ENCODE results near the gene ANGPTL2.

ANGPTL2 gene

GRCh38 chr9:127085186-127085585, 37.2 kb downstream of the ANGPTL2 start:
- no CpG with 5 or more reads among the region's 2 CpGs for WGBS (ENCODE audit: extremely low coverage, insufficient coverage, insufficient read length)
- no peak overlapping the region for H3K14ac ChIP-seq (ENCODE audit: low read length)
- no peaks in the 10 kb centered on the region for H3K27me3 ChIP-seq (ENCODE audit: insufficient read depth, low read length)
- H2BK120ac ChIP-seq (ENCODE audit: insufficient read depth, low read length, poor library complexity): no peak overlapping the region
- H3K4me3 ChIP-seq (ENCODE audit: low read depth, low read length): no peak overlapping the region
- H3K4ac ChIP-seq (ENCODE audit: low read depth, low read length): no peak overlapping the region
- H3K23ac ChIP-seq (ENCODE audit: low read length): no peak overlapping the region
- H4K91ac ChIP-seq (ENCODE audit: low read depth, low read length): no peak overlapping the region
- no peak overlapping the region for H2AK5ac ChIP-seq (ENCODE audit: low read length)
- H3K4me2 ChIP-seq (ENCODE audit: low read length): no peak overlapping the region
- H2BK12ac ChIP-seq (ENCODE audit: low read length): no peak overlapping the region
- H3K27ac ChIP-seq (ENCODE audit: low read depth, low read length): no peak overlapping the region
- no peak overlapping the region for H3K18ac ChIP-seq (ENCODE audit: low read length)
- H3K4me1 ChIP-seq (ENCODE audit: control insufficient read depth in 1 of 2, insufficient read depth in 2 of 2, low read length in 2 of 2): peaks cover 9 to 12% of the 10 kb centered on the region in 2 experiments
- H3K79me1 ChIP-seq (ENCODE audit: low read length): no peaks in the 10 kb centered on the region
- no peak overlapping the region for H4K12ac ChIP-seq (ENCODE audit: low read depth, low read length)
- DNase-seq: no peak
- H2BK5ac ChIP-seq (ENCODE audit: low read depth, low read length, poor library complexity): no peak overlapping the region
- H3K9me3 ChIP-seq (ENCODE audit: insufficient read depth, low read depth, low read length): peaks cover 2% of the 10 kb centered on the region
- H2AFZ ChIP-seq (ENCODE audit: insufficient read depth, low read length, poor library complexity): no peak overlapping the region
- H3K36me3 ChIP-seq (ENCODE audit: control insufficient read depth in 1 of 2, insufficient read depth in 2 of 2, low read length in 2 of 2): peaks cover 0 to 2% of the 10 kb centered on the region in 2 experiments
- no peaks in the 10 kb centered on the region for H3K79me2 ChIP-seq (ENCODE audit: control insufficient read depth, insufficient read depth, low read length, poor library complexity)
- H3K9ac ChIP-seq (ENCODE audit: low read length): peak overlapping the region; percentile 44
- H4K8ac ChIP-seq (ENCODE audit: low read depth, low read length): no peak overlapping the region

DNA sequence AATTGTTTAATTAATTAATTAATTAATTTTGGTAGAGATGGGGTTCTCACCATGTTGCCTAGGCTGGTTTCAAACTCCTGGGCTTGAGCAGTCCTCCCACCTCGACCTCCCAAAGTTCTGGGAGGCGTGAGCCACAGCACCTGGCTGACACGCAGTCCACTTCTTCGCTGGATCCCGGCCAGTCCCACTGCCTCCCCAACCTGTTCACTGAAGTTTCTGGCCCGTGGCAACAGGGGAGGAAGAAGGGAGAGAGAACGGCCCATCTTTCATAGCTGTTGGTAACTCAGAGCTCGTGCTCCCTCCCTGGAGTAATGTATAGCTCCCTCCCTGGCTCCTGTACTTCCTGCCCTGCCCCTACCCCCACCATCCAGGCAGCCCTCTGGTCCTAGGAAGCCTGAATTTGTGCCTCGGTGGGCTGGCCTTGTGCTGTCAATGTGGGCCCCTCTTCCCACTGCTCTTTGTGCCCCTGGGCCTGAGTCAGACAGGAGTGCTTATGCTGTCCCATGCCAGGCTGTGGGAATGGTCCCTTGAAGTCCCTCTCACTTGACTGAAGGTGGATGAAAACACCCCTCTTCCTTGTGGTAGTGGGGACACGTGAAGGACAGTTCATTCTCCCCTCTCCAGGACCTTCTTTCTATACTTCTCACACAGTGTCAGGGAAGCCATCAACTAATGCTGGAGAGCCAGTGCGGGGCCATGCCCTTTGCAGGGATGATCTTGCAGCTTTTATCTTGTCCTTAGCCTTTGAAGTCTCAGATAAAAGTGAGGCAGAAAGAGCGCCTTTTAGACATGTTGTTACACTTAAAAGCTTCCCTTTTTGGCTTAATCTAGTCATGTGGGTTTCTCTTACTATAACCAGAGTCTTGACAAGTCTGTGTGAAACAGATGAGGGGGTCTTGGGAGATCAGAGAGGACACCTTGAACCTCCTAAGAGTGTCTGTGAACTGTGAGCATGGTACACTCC, 38.1 kb downstream of the ANGPTL2 start:
- no peak overlapping the region for H3K4ac ChIP-seq (ENCODE audit: low read depth, low read length)
- H2AK5ac ChIP-seq (ENCODE audit: low read length): no peak overlapping the region
- no peak overlapping the region for H2AFZ ChIP-seq (ENCODE audit: insufficient read depth, low read length, poor library complexity)
- H3K9ac ChIP-seq (ENCODE audit: low read length): no peak overlapping the region
- H4K8ac ChIP-seq (ENCODE audit: low read depth, low read length): no peak overlapping the region
- H3K36me3 ChIP-seq (ENCODE audit: control insufficient read depth in 1 of 2, insufficient read depth in 2 of 2, low read length in 2 of 2): peaks cover 0 to 2% of the 10 kb centered on the region in 2 experiments
- no peak overlapping the region for H2BK12ac ChIP-seq (ENCODE audit: low read length)
- WGBS (ENCODE audit: extremely low coverage, insufficient coverage, insufficient read length): no CpG with 5 or more reads among the region's 12 CpGs
- H3K23ac ChIP-seq (ENCODE audit: low read length): no peak overlapping the region
- no peaks in the 10 kb centered on the region for H3K79me1 ChIP-seq (ENCODE audit: low read length)
- peaks cover 9 to 12% of the 10 kb centered on the region in 2 experiments for H3K4me1 ChIP-seq (ENCODE audit: control insufficient read depth in 1 of 2, insufficient read depth in 2 of 2, low read length in 2 of 2)
- H2BK120ac ChIP-seq (ENCODE audit: insufficient read depth, low read length, poor library complexity): no peak overlapping the region
- H4K91ac ChIP-seq (ENCODE audit: low read depth, low read length): no peak overlapping the region
- no peak overlapping the region for H3K14ac ChIP-seq (ENCODE audit: low read length)
- no peak overlapping the region for H4K12ac ChIP-seq (ENCODE audit: low read depth, low read length)
- no peak overlapping the region for H3K4me3 ChIP-seq (ENCODE audit: low read depth, low read length)
- no peaks in the 10 kb centered on the region for H3K79me2 ChIP-seq (ENCODE audit: control insufficient read depth, insufficient read depth, low read length, poor library complexity)
- H3K4me2 ChIP-seq (ENCODE audit: low read length): no peak overlapping the region
- no peak overlapping the region for H3K18ac ChIP-seq (ENCODE audit: low read length)
- H3K27me3 ChIP-seq (ENCODE audit: insufficient read depth, low read length): no peaks in the 10 kb centered on the region
- peaks cover 4% of the 10 kb centered on the region for H3K9me3 ChIP-seq (ENCODE audit: insufficient read depth, low read depth, low read length)
- no peak overlapping the region for H3K27ac ChIP-seq (ENCODE audit: low read depth, low read length)
- no peak overlapping the region for H2BK5ac ChIP-seq (ENCODE audit: low read depth, low read length, poor library complexity)
- DNase-seq: no peak

- Histone ChIP-seq H3K4me2 (ENCODE audit: low read length) (no peak overlapping the region), H4K91ac (ENCODE audit: low read depth, low read length) (no peak overlapping the region), H3K79me2 (ENCODE audit: control insufficient read depth, insufficient read depth, low read length, poor library complexity) (no peaks in the 10 kb centered on the region), H3K4me1 (ENCODE audit: control insufficient read depth in 1 of 2, insufficient read depth in 2 of 2, low read length in 2 of 2) (peaks cover 9 to 12% of the 10 kb centered on the region in 2 experiments), H2AFZ (ENCODE audit: insufficient read depth, low read length, poor library complexity) (no peak overlapping the region), H3K9ac (ENCODE audit: low read length) (no peak overlapping the region), H2BK120ac (ENCODE audit: insufficient read depth, low read length, poor library complexity) (no peak overlapping the region), H2BK12ac (ENCODE audit: low read length) (no peak overlapping the region), H3K36me3 (ENCODE audit: control insufficient read depth in 1 of 2, insufficient read depth in 2 of 2, low read length in 2 of 2) (peaks cover 0 to 2% of the 10 kb centered on the region in 2 experiments), H3K18ac (ENCODE audit: low read length) (no peak overlapping the region), H2AK5ac (ENCODE audit: low read length) (no peak overlapping the region), H3K27me3 (ENCODE audit: insufficient read depth, low read length) (no peaks in the 10 kb centered on the region), H3K4ac (ENCODE audit: low read depth, low read length) (no peak overlapping the region), H3K14ac (ENCODE audit: low read length) (no peak overlapping the region), H4K8ac (ENCODE audit: low read depth, low read length) (no peak overlapping the region), H3K4me3 (ENCODE audit: low read depth, low read length) (no peak overlapping the region), H4K12ac (ENCODE audit: low read depth, low read length) (no peak overlapping the region), H2BK5ac (ENCODE audit: low read depth, low read length, poor library complexity) (no peak overlapping the region), H3K9me3 (ENCODE audit: insufficient read depth, low read depth, low read length) (peaks cover 4% of the 10 kb centered on the region), H3K79me1 (ENCODE audit: low read length) (no peaks in the 10 kb centered on the region), H3K27ac (ENCODE audit: low read depth, low read length) (no peak overlapping the region), H3K23ac (ENCODE audit: low read length) (no peak overlapping the region)
- peak in 1 of 2 donors; percentile 20 for DNase-seq
- WGBS (ENCODE audit: extremely low coverage, insufficient coverage, insufficient read length): no CpG with 5 or more reads among the region's 5 CpGs
Observed at GRCh38 chr9:127083138-127083980, 39.1 kb downstream of the ANGPTL2 start.

DNA sequence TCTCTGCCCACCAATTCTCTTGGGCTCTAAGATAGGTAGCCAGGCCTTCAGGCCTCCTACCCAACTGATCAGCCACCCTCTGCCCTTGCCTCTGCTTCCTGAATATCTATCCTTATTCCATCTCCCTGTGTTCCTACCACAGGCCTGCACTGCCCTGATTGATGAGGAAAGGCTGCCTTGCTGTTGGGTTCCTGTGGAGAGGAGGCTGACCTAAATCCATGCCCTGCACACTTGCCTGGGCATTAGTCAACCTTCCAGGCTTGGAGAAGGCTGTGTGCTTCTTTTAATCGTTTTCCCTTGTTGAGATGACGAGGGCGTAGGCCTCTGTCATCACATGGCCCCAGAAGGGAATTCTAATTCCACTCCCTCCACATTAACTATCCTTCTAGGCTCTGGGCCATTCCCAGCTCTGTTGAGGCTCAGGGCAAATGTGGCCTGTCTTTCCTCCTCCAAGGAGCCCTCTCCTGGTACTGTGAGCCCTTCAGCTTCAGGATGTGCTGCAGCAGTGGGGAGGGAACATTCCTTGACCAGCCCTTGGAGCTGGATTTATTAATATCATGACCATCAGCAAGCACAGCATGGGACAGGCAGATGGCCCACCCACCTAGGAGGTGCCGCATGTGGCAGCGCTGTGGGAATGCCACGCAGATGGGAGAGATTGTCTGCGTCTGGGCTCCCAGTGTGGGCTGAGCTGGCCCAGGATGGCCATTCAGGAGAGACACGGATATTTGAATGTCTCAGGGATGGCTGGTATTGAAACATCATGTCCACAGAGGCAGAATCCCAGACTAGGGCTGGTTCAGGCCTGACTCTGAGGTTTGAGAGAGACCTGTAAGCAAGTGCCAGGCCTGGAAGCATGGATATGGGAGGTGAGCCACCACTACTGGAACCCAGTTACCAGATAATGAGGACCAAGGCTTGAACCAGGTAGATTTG, 40.9 kb downstream of the ANGPTL2 start:
- H4K8ac ChIP-seq (ENCODE audit: low read depth, low read length): no peak overlapping the region
- no peaks in the 10 kb centered on the region for H3K36me3 ChIP-seq (ENCODE audit: control insufficient read depth in 1 of 2, insufficient read depth in 2 of 2, low read length in 2 of 2)
- no peak overlapping the region for H2AK5ac ChIP-seq (ENCODE audit: low read length)
- no CpG with 5 or more reads among the region's 8 CpGs for WGBS (ENCODE audit: extremely low coverage, insufficient coverage, insufficient read length)
- no peaks in the 10 kb centered on the region for H3K79me1 ChIP-seq (ENCODE audit: low read length)
- no peak for DNase-seq
- peaks cover 4% of the 10 kb centered on the region for H3K9me3 ChIP-seq (ENCODE audit: insufficient read depth, low read depth, low read length)
- H3K27ac ChIP-seq (ENCODE audit: low read depth, low read length): no peak overlapping the region
- H3K79me2 ChIP-seq (ENCODE audit: control insufficient read depth, insufficient read depth, low read length, poor library complexity): no peaks in the 10 kb centered on the region
- H4K91ac ChIP-seq (ENCODE audit: low read depth, low read length): no peak overlapping the region
- H3K9ac ChIP-seq (ENCODE audit: low read length): no peak overlapping the region
- no peak overlapping the region for H3K4me3 ChIP-seq (ENCODE audit: low read depth, low read length)
- no peaks in the 10 kb centered on the region for H3K27me3 ChIP-seq (ENCODE audit: insufficient read depth, low read length)
- H3K14ac ChIP-seq (ENCODE audit: low read length): no peak overlapping the region
- H2BK120ac ChIP-seq (ENCODE audit: insufficient read depth, low read length, poor library complexity): no peak overlapping the region
- H4K12ac ChIP-seq (ENCODE audit: low read depth, low read length): no peak overlapping the region
- H2BK12ac ChIP-seq (ENCODE audit: low read length): no peak overlapping the region
- no peak overlapping the region for H3K4ac ChIP-seq (ENCODE audit: low read depth, low read length)
- no peak overlapping the region for H3K23ac ChIP-seq (ENCODE audit: low read length)
- no peak overlapping the region for H2AFZ ChIP-seq (ENCODE audit: insufficient read depth, low read length, poor library complexity)
- no peak overlapping the region for H3K18ac ChIP-seq (ENCODE audit: low read length)
- no peak overlapping the region for H2BK5ac ChIP-seq (ENCODE audit: low read depth, low read length, poor library complexity)
- peaks cover 9 to 17% of the 10 kb centered on the region in 2 experiments for H3K4me1 ChIP-seq (ENCODE audit: control insufficient read depth in 1 of 2, insufficient read depth in 2 of 2, low read length in 2 of 2)
- no peak overlapping the region for H3K4me2 ChIP-seq (ENCODE audit: low read length)

All from trophoblast cell (in vitro differentiated cells and primary cell).